ENCODE data around the gene RALBP1.

DNA sequence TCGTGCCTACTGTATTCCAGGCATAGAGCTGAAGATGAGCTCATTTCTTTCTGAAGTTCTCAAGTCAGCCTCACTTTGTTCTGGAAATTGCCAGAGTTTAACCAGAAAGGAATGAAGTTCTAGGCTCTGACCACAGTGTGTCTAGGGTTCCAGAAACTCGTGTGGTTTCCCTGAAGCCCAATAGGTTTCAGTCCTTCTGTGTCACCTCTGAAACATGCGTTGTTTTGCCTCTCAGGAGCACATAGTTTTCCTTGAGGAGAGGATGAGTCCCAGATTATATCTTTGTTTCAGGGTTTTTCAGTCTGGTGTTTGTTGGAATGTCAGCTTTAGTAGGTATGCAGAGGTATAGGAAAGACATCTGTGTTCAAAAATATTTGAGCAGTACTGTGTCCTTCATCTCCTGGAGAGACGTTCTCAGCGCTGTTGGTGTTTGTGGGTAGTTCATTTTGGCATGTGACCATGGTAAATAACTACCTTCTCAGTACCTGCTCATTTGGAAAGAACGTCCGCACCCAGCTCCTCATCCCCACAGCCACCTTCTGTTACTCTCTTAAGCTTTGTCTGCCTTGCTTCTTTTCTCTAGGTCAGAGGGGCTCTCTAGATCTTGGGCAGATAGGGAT lies 56.6 kb downstream of the RALBP1 start:
- TF ChIP-seq, protein P1, sequence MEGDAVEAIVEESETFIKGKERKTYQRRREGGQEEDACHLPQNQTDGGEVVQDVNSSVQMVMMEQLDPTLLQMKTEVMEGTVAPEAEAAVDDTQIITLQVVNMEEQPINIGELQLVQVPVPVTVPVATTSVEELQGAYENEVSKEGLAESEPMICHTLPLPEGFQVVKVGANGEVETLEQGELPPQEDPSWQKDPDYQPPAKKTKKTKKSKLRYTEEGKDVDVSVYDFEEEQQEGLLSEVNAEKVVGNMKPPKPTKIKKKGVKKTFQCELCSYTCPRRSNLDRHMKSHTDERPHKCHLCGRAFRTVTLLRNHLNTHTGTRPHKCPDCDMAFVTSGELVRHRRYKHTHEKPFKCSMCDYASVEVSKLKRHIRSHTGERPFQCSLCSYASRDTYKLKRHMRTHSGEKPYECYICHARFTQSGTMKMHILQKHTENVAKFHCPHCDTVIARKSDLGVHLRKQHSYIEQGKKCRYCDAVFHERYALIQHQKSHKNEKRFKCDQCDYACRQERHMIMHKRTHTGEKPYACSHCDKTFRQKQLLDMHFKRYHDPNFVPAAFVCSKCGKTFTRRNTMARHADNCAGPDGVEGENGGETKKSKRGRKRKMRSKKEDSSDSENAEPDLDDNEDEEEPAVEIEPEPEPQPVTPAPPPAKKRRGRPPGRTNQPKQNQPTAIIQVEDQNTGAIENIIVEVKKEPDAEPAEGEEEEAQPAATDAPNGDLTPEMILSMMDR (IDR thresholded peaks at IDR 0.05): no peak
- TF ChIP-seq POLR2AphosphoS5 (IDR thresholded peaks at IDR 0.05; ENCODE audit: low read depth, low read length): no peak
- TF ChIP-seq, protein P2, sequence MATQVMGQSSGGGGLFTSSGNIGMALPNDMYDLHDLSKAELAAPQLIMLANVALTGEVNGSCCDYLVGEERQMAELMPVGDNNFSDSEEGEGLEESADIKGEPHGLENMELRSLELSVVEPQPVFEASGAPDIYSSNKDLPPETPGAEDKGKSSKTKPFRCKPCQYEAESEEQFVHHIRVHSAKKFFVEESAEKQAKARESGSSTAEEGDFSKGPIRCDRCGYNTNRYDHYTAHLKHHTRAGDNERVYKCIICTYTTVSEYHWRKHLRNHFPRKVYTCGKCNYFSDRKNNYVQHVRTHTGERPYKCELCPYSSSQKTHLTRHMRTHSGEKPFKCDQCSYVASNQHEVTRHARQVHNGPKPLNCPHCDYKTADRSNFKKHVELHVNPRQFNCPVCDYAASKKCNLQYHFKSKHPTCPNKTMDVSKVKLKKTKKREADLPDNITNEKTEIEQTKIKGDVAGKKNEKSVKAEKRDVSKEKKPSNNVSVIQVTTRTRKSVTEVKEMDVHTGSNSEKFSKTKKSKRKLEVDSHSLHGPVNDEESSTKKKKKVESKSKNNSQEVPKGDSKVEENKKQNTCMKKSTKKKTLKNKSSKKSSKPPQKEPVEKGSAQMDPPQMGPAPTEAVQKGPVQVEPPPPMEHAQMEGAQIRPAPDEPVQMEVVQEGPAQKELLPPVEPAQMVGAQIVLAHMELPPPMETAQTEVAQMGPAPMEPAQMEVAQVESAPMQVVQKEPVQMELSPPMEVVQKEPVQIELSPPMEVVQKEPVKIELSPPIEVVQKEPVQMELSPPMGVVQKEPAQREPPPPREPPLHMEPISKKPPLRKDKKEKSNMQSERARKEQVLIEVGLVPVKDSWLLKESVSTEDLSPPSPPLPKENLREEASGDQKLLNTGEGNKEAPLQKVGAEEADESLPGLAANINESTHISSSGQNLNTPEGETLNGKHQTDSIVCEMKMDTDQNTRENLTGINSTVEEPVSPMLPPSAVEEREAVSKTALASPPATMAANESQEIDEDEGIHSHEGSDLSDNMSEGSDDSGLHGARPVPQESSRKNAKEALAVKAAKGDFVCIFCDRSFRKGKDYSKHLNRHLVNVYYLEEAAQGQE (IDR thresholded peaks at IDR 0.05; ENCODE audit: insufficient read depth in 1 of 2, low read depth in 2 of 2, low read length in 1 of 2): no peak

Data from Panc1 (cell line).